SK-N-SH (cell line): Measurements from ENCODE around the gene MAPT. TPM values are rescaled to one million over a fixed set of nuclear protein-coding genes. Genes with fewer than 3 reads are reported as not detected.

Source experiments
- CTCF ChIA-PET: fragments of 300-600, 350-600 bp; formaldehyde crosslinking; extraction: SDS; loops from one replicate; lab custom pipeline; 2021; lab: Yijun Ruan, JAX
- POLR2A ChIA-PET: fragments of 350-600 bp; sonication (Branson Sonifier 250); formaldehyde crosslinking; extraction: SDS; loops from one replicate; lab custom pipeline; 2020; ENCODE audit warnings: antibody characterized with exemption, inconsistent platforms; lab: Yijun Ruan, JAX
- DNase-seq: peaks from one replicate; pipeline ENCODE4 v3.0.0; 2012
- H2AFZ ChIP-seq: fragments of 200-600 bp; sonication (generic); 2 replicates; pipeline ENCODE4 v1.8.1; 2016; ENCODE audit warnings: antibody characterized with exemption, mild to moderate bottlenecking, low read depth
- H3F3A ChIP-seq: fragments of 200-600 bp; sonication (generic); replicated peaks from 2 replicates; pipeline ENCODE3; 2016; ENCODE audit warnings: antibody characterized with exemption, mild to moderate bottlenecking; ENCODE audit not compliant: insufficient read depth
- H3K27ac ChIP-seq, 2 experiments: fragments of 200-500 bp in 1 of 2; fragments of 200-600 bp in 1 of 2; sonication (Bioruptor generic) in 1 of 2; sonication (generic), shearing (Covaris generic) in 1 of 2; 2 replicates each; pipeline versions ENCODE4 v1.5.1 to v1.6.1; 2014 to 2016; ENCODE audit warnings: low read depth in 2 of 2, inconsistent platforms in 1 of 2, low read length in 1 of 2, mild to moderate bottlenecking in 1 of 2, mixed read lengths in 1 of 2
- H3K27me3 ChIP-seq: fragments of 200-600 bp; sonication (generic), shearing (Covaris generic); 2 replicates; pipeline ENCODE4 v1.6.1; 2016; ENCODE audit warnings: mixed run types; ENCODE audit not compliant: insufficient read depth
- H3K36me3 ChIP-seq, 2 experiments: fragments of 200-500 bp in 1 of 2; fragments of 200-600 bp in 1 of 2; sonication (Bioruptor generic) in 1 of 2; sonication (generic) in 1 of 2; replicated peaks in 1 of 2; 2 replicates each; pipeline versions ENCODE3 to v1.5.1; 2014 to 2016; ENCODE audit warnings: low read length in 1 of 2, mild to moderate bottlenecking in 1 of 2; ENCODE audit not compliant: insufficient read depth in 2 of 2, control insufficient read depth in 1 of 2
- H3K4me1 ChIP-seq, 2 experiments: fragments of 200-500 bp in 1 of 2; fragments of 200-600 bp in 1 of 2; sonication (Bioruptor generic) in 1 of 2; sonication (generic), shearing (Covaris generic) in 1 of 2; 2 replicates each; pipeline versions ENCODE4 v1.5.1 to v1.6.1; 2014 to 2016; ENCODE audit warnings: low read depth in 1 of 2, low read length in 1 of 2, mixed run types in 1 of 2; ENCODE audit not compliant: insufficient read depth in 2 of 2, control insufficient read depth in 1 of 2
- H3K4me2 ChIP-seq: fragments of 200-600 bp; sonication (generic), shearing (Covaris generic); 2 replicates; pipeline ENCODE4 v1.6.1; 2017; ENCODE audit warnings: mixed run types
- H3K4me3 ChIP-seq, 2 experiments: fragments of 200-500 bp in 1 of 2; fragments of 200-600 bp in 1 of 2; sonication (Bioruptor generic) in 1 of 2; sonication (generic), shearing (Covaris generic) in 1 of 2; 2 replicates each; pipeline versions ENCODE4 v1.5.1 to v1.8.1; 2014 to 2016; ENCODE audit warnings: low read depth in 2 of 2, inconsistent platforms in 1 of 2, low read length in 1 of 2, mild to moderate bottlenecking in 1 of 2, mixed read lengths in 1 of 2, moderate library complexity in 1 of 2
- H3K79me2 ChIP-seq: fragments of 200-600 bp; sonication (generic); 2 replicates; pipeline ENCODE4 v1.8.1; 2017; ENCODE audit warnings: mild to moderate bottlenecking; ENCODE audit not compliant: insufficient read depth
- H3K9ac ChIP-seq: fragments of 200-600 bp; sonication (generic); 2 replicates; pipeline ENCODE4 v1.6.1; 2017; ENCODE audit warnings: mixed run types
- H3K9me2 ChIP-seq: fragments of 200-600 bp; sonication (generic); 2 replicates; pipeline ENCODE4 v1.6.1; 2017; ENCODE audit warnings: mixed run types
- H3K9me3 ChIP-seq: fragments of 200-600 bp; sonication (generic); 2 replicates; pipeline ENCODE4 v1.6.1; 2017; ENCODE audit warnings: mixed run types, mild to moderate bottlenecking, moderate library complexity
- H4K20me1 ChIP-seq: fragments of 200-600 bp; sonication (generic); 2 replicates; pipeline ENCODE4 v1.6.1; 2017; ENCODE audit warnings: mild to moderate bottlenecking, mixed run types; ENCODE audit not compliant: insufficient read depth
- ELF1 ChIP-seq: IDR thresholded peaks from 2 replicates; pipeline ENCODE4 v1.4.0; 2012
- EP300 ChIP-seq, 2 experiments: IDR thresholded peaks; 2 replicates each; pipeline versions ENCODE4 v1.4.0 to v1.6.1; 2012; ENCODE audit warnings: borderline replicate concordance in 1 of 2, low read depth in 1 of 2, low read length in 1 of 2
- EZH2phosphoT487 ChIP-seq: fragments of 200-600 bp; sonication (generic); IDR thresholded peaks from 2 replicates; pipeline ENCODE4 v1.6.1; 2017; ENCODE audit warnings: low read depth, mixed run types, mild to moderate bottlenecking, antibody characterized with exemption, moderate library complexity, borderline replicate concordance
- FOXJ3 ChIP-seq: sonication (generic); formaldehyde crosslinking; IDR thresholded peaks from 2 replicates; pipeline ENCODE4 v1.5.1; 2020; ENCODE audit warnings: mild to moderate bottlenecking, missing genetic modification reagents
- FOXM1 ChIP-seq: IDR thresholded peaks from 2 replicates; pipeline ENCODE4 v1.4.0; 2012; ENCODE audit warnings: low read depth, mild to moderate bottlenecking
- GATA2 ChIP-seq: sonication (generic); formaldehyde crosslinking; IDR thresholded peaks from 2 replicates; pipeline ENCODE4 v1.5.0; 2020; ENCODE audit warnings: mild to moderate bottlenecking, missing genetic modification reagents
- IRF3 ChIP-seq: fragments of 150-350 bp; IDR thresholded peaks from 2 replicates; pipeline ENCODE4 v1.6.1; 2016; ENCODE audit warnings: mild to moderate bottlenecking, low read depth, low read length
- JUND ChIP-seq: IDR thresholded peaks from 2 replicates; pipeline ENCODE4 v1.4.0; 2012
- MEF2A ChIP-seq: IDR thresholded peaks from 2 replicates; pipeline ENCODE4 v1.4.0; 2012; ENCODE audit warnings: low read depth, borderline replicate concordance
- MXI1 ChIP-seq: IDR thresholded peaks from 2 replicates; pipeline ENCODE4 v1.6.1; 2012; ENCODE audit warnings: mild to moderate bottlenecking, low read depth, low read length, improper control_type of control experiment
- NFIC ChIP-seq: IDR thresholded peaks from 2 replicates; pipeline ENCODE4 v1.4.0; 2012; ENCODE audit warnings: borderline replicate concordance
- NRF1 ChIP-seq: IDR thresholded peaks from 2 replicates; pipeline ENCODE4 v1.6.1; 2012; ENCODE audit warnings: low read depth, mild to moderate bottlenecking, low read length
- POLR2AphosphoS5 ChIP-seq: IDR thresholded peaks from 2 replicates; pipeline ENCODE4 v1.6.1; 2012; ENCODE audit warnings: low read depth, low read length
- RAD21 ChIP-seq: IDR thresholded peaks from 2 replicates; pipeline ENCODE4 v1.6.1; 2012; ENCODE audit warnings: mild to moderate bottlenecking, low read length
- RCOR1 ChIP-seq: fragments of 150-350 bp; IDR thresholded peaks from 2 replicates; pipeline ENCODE4 v1.6.1; 2017; ENCODE audit warnings: antibody characterized with exemption, low read length
- RXRA ChIP-seq: IDR thresholded peaks from 2 replicates; pipeline ENCODE4 v1.4.0; 2012; ENCODE audit warnings: low read depth, mild to moderate bottlenecking, borderline replicate concordance
- SMC3 ChIP-seq: IDR thresholded peaks from 2 replicates; pipeline ENCODE4 v1.6.1; 2012; ENCODE audit warnings: low read depth, low read length, improper control_type of control experiment
- USF1 ChIP-seq: IDR thresholded peaks from 2 replicates; pipeline ENCODE4 v1.4.0; 2012; ENCODE audit warnings: low read depth, borderline replicate concordance
- WGBS: methylation state at CpG from one replicate; pipeline ENCODE4 v1.1.6; 2017; ENCODE audit warnings: low lambda C conversion rate; 5-methylcytosine and 5-hydroxymethylcytosine counted together
- polyA plus RNA-seq, 3 experiments: library from polyadenylated mRNA; depleted of rRNA; stranded (reverse); fragments of >200 nt; gene quantifications; 2 replicates each; pipeline ENCODE4 v1.2.3, GENCODE V29; 2012

MAPT gene
- polyA plus RNA-seq, 1 of the 3 experiments (the other 2 are of a cell fraction): 0.74 TPM

- TF ChIP-seq FOXM1 (no peak), EP300 (IDR thresholded peaks at IDR 0.05; ENCODE audit: borderline replicate concordance in 1 of 2, low read depth in 1 of 2, low read length in 1 of 2) (no peak), USF1 (no peak), JUND (no peak), MEF2A (no peak), POLR2AphosphoS5 (no peak), NRF1 (no peak), EZH2phosphoT487 (no peak), ELF1 (no peak), RAD21 (no peak), RCOR1 (no peak), MXI1 (no peak), NFIC (no peak), IRF3 (no peak), SMC3 (no peak)
- TF ChIP-seq, all 33 proteins: peak for 0
These were observed 151.3 kb downstream of the MAPT start (continued) for GRCh38 chr17:46045639-46046038.

GRCh38 chr17:46046957-46047356, 152.6 kb downstream of the MAPT start:
- H3K27me3 ChIP-seq: no peaks in the 10 kb centered on the region
- H3K27ac ChIP-seq: no peak overlapping the region
- H3K9me2 ChIP-seq: no peaks in the 10 kb centered on the region
- H3F3A ChIP-seq: peaks cover 18% of the 10 kb centered on the region
- H3K9ac ChIP-seq: no peak overlapping the region
- no peak for DNase-seq
- H2AFZ ChIP-seq: no peak overlapping the region
- H3K4me1 ChIP-seq: peaks cover 4 to 5% of the 10 kb centered on the region in 2 experiments; a peak in 3 of 4 replicates
- POLR2A ChIA-PET: no interaction called here
- WGBS: 52% methylated on average over 1 of the region's 1 CpG
- H3K9me3 ChIP-seq: no peaks in the 10 kb centered on the region
- H3K79me2 ChIP-seq: peaks cover 43% of the 10 kb centered on the region
- H3K4me3 ChIP-seq: no peak overlapping the region
- H3K36me3 ChIP-seq: peaks cover 60 to 75% of the 10 kb centered on the region in 2 experiments
- CTCF ChIA-PET: interaction anchor here (1.0 to 3.9 kb wide), 5 partner anchors 9 to 147 kb away, joined by 4 to 58 read pairs (median 19); partner anchors contain the start of gene KANSL1
- H4K20me1 ChIP-seq: peaks cover 18% of the 10 kb centered on the region; the same call in 1 of the 2 replicates
- TF ChIP-seq POLR2AphosphoS5: no peak
- TF ChIP-seq RXRA: no peak
- TF ChIP-seq JUND: no peak
- TF ChIP-seq GATA2 (CRISPR knock-in tag): no peak
- no peak for TF ChIP-seq NRF1
- TF ChIP-seq FOXJ3: no peak
- H3K4me2 ChIP-seq: no peak overlapping the region
